ENCODE data around the gene CGB3. TPM values are rescaled to one million over a fixed set of nuclear protein-coding genes. Genes with fewer than 3 reads are reported as not detected.

Gene CGB3
- total RNA-seq, 4 donors from 2014 or later = not detected

DNA sequence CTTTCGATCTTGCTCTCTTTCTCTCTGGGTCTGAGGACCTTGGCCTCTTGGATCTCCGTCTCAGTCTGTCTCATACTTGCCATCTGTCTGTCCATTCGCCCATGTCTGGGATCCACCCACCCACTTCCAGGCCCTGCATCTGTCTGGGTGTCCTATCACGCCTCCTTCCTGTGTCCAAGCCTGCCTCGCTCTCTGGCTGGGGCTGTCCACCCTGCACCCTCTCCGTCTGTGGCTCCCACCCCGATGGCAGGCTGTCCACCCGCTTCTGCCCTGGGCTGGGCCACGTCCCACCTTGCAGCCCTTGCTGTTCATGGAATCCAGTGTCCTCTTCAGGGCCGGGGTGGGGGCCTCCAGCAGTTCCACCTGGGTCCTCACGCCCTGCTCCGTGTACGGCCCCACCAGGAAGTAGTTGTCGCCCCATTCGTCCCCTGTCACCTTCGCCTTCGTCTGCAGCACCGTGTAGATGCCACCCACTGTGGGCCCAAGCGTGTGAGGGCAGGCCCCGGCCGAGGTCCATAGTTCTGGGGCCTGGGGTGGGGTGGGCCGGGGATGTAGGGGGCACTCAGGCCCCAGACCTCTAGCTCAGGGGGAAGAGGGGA, 33.0 kb downstream of the CGB3 start:
- Histone ChIP-seq H3K36me3 (peaks cover 0 to 48% of the 10 kb centered on the region in 2 donors), H3K4me3 (peak overlapping the region in 1 of 2 donors; percentile 66), H3K4me1 (peaks cover 0 to 46% (median 29%) of the 10 kb centered on the region in 3 donors), H3K27ac (peak overlapping the region in 3 of 4 donors; percentile 93 to 95 (median 95)), H3K9me3 (no peaks in the 10 kb centered on the region), H3K27me3 (no peaks in the 10 kb centered on the region)
- WGBS, 2 donors (ENCODE audit: low coverage in 1 of 2) = 73 to 100% methylated on average over 1 to 4 of the region's 22 CpGs
- no peak for TF ChIP-seq POLR2A (IDR thresholded peaks at IDR 0.05)
- no peak for TF ChIP-seq POLR2AphosphoS5 (IDR thresholded peaks at IDR 0.05)
- no peak for TF ChIP-seq EP300 (IDR thresholded peaks at IDR 0.05)
- TF ChIP-seq CTCF (IDR thresholded peaks at IDR 0.05) = no peak
- ATAC-seq = no peak

DNA sequence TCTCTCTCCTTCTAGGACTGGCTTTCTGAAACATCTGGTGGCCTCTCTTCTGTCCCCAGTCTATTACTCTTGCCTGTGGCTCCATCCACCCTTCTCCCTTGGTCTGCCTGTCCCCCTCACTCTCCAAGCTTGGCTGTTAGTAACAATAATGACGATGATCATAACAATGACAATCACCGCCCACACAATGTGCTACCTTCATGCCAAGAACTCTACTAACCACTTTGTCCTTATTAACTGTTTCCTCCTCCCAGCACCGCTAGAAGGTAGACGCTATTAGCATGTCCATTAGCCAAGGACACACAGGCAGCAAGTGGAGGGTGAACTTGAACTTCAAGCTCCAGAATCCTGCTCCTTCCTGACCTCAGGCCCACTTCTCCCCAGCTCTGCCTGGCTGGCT, 33.7 kb downstream of the CGB3 start:
- H3K27ac ChIP-seq = peak overlapping the region in 3 of 4 donors; percentile 43 to 95 (median 46)
- no peaks in the 10 kb centered on the region for H3K27me3 ChIP-seq
- H3K36me3 ChIP-seq = peaks cover 0 to 56% of the 10 kb centered on the region in 2 donors
- ATAC-seq = no peak
- H3K4me1 ChIP-seq = peaks cover 0 to 43% (median 29%) of the 10 kb centered on the region in 3 donors
- H3K4me3 ChIP-seq = peak overlapping the region in 1 of 2 donors; percentile 66
- H3K9me3 ChIP-seq = no peaks in the 10 kb centered on the region
- WGBS, 2 donors (ENCODE audit: low coverage in 1 of 2) = 53 to 63% methylated on average over 4 of the region's 4 CpGs
- TF ChIP-seq EP300 (IDR thresholded peaks at IDR 0.05) = no peak
- TF ChIP-seq POLR2A (IDR thresholded peaks at IDR 0.05) = no peak
- TF ChIP-seq CTCF (IDR thresholded peaks at IDR 0.05) = no peak
- TF ChIP-seq POLR2AphosphoS5 (IDR thresholded peaks at IDR 0.05) = no peak

- ATAC-seq = no peak
- WGBS, 2 donors (ENCODE audit: low coverage in 1 of 2) = 80 to 87% methylated on average over 6 to 10 of the region's 17 CpGs
- peaks cover 0 to 62% of the 10 kb centered on the region in 2 donors for H3K36me3 ChIP-seq
- TF ChIP-seq EP300 (IDR thresholded peaks at IDR 0.05) (no peak), POLR2A (IDR thresholded peaks at IDR 0.05) (no peak), POLR2AphosphoS5 (IDR thresholded peaks at IDR 0.05) (no peak), CTCF (IDR thresholded peaks at IDR 0.05) (no peak)
- H3K9me3 ChIP-seq = no peaks in the 10 kb centered on the region
- no peaks in the 10 kb centered on the region for H3K27me3 ChIP-seq
- peak overlapping the region in 3 of 4 donors; percentile 43 to 95 (median 46) for H3K27ac ChIP-seq
- H3K4me3 ChIP-seq = no peak overlapping the region
- H3K4me1 ChIP-seq = peaks cover 0 to 37% (median 28%) of the 10 kb centered on the region in 3 donors
Observed at GRCh38 chr19:48989701-48990291, 34.3 kb downstream of the CGB3 start.

- H3K9me3 ChIP-seq = no peaks in the 10 kb centered on the region
- no peak overlapping the region for H3K27ac ChIP-seq
- no peaks in the 10 kb centered on the region for H3K27me3 ChIP-seq
- ATAC-seq = no peak
- H3K36me3 ChIP-seq = peaks cover 0 to 71% of the 10 kb centered on the region in 2 donors
- peaks cover 0 to 28% (median 21%) of the 10 kb centered on the region in 3 donors for H3K4me1 ChIP-seq
- H3K4me3 ChIP-seq = no peak overlapping the region
- 88 to 100% methylated on average over 2 to 8 of the region's 9 CpGs for WGBS, 2 donors (ENCODE audit: low coverage in 1 of 2)
- TF ChIP-seq CTCF (IDR thresholded peaks at IDR 0.05) (no peak), POLR2A (IDR thresholded peaks at IDR 0.05) (no peak), EP300 (IDR thresholded peaks at IDR 0.05) (no peak), POLR2AphosphoS5 (IDR thresholded peaks at IDR 0.05) (no peak)
Observed at GRCh38 chr19:48988860-48989259, 35.3 kb downstream of the CGB3 start.

DNA sequence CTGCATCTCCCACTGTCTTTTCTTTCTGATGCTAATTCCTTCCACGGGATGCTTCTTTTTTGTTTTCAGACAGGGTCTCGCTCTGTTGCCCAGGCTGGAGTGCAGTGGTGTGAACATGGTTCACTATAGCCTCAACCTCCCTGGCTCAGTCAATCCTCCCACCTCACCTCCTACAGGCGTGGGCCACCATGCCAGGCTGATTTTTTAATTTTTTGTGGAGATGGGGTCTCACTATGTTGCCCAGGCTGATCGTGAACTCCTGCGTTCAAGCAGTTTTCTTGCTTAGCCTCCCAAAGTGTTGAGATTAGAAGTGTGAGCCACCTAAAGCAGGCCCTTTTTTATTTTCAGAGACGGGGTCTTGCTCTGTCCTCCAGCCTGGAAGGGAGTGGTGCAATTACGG, 35.8 kb downstream of the CGB3 start:
- no peak overlapping the region for H3K4me3 ChIP-seq
- H3K9me3 ChIP-seq = no peaks in the 10 kb centered on the region
- no peaks in the 10 kb centered on the region for H3K27me3 ChIP-seq
- TF ChIP-seq POLR2A (IDR thresholded peaks at IDR 0.05) (no peak), EP300 (IDR thresholded peaks at IDR 0.05) (no peak), CTCF (IDR thresholded peaks at IDR 0.05) (no peak), POLR2AphosphoS5 (IDR thresholded peaks at IDR 0.05) (no peak)
- WGBS, 2 donors (ENCODE audit: low coverage in 1 of 2) = 96 to 100% methylated on average over 3 to 7 of the region's 7 CpGs
- no peak for ATAC-seq
- H3K4me1 ChIP-seq = peaks cover 0 to 27% (median 21%) of the 10 kb centered on the region in 3 donors
- H3K36me3 ChIP-seq = peaks cover 0 to 77% of the 10 kb centered on the region in 2 donors
- H3K27ac ChIP-seq = no peak overlapping the region
